Embryonic facial prominence (tissue), 1 donor: Measurements from ENCODE around the gene GARNL3.

ENCODE experiments used
- DNase-seq: peaks from one replicate; pipeline ENCODE4 v3.0.0-alpha.2; 2016; ENCODE audit errors: extremely low spot score

The GARNL3 gene

GRCh38 chr9:127438394-127438793 is 173.8 kb downstream of the GARNL3 start:
- no peak for DNase-seq
